Activated naive CD4-positive, alpha-beta T cell (primary cell): ENCODE data around the gene PARD3B.
A peak's percentile ranks its signal among the peaks of the same experiment; 100 is the strongest.

Experiments
- DNase-seq, 4 experiments: peaks; one replicate each; lab custom pipeline; 2025; lab: John Stamatoyannopoulos, UW

PARD3B gene

GRCh38 chr2:205650450-205650849, 1105.2 kb downstream of the PARD3B start:
- DNase-seq: no peak

DNA sequence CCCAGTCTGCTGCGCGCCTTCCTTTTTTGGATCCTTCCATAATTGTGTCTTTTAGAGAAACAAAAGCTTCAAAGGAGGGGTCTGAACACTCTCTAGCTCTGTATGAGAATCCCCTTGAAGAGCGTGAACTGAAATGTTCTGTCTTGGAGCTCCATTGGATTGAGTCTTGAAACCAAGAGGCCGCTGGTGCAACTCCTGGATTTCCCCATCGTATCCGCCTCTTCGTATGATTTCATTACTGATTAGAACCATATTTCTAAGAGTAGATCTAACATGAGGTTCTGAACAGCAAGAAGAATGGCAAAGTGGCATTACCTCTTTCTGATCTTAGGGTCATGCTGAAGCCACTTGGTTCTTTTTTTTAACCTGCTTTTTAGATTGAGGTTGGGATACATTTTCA, 1105.7 kb downstream of the PARD3B start:
- no peak for DNase-seq

DNA sequence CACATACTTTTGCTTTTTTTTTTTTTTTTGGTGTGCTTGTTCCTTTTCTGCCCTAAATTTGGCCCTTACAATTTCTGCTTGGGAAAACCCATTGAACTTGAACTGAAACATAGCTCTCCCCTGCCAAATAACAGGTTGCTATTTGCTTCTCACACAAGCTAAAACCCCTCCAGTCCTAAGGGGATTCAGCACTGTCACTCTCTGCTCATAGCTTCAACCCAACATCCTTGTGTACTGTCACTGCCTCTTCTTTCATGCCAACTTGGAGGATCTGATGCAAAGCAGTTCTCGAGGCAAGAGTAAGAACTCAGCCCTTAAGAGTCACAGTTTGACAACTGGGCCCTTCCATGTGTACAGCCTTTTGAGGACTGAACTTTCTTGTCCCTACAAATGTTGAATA, 1106.4 kb downstream of the PARD3B start:
- DNase-seq: no peak

- DNase-seq: no peak
Measured at GRCh38 chr2:205654878-205655605, 1109.8 kb downstream of the PARD3B start.

DNA sequence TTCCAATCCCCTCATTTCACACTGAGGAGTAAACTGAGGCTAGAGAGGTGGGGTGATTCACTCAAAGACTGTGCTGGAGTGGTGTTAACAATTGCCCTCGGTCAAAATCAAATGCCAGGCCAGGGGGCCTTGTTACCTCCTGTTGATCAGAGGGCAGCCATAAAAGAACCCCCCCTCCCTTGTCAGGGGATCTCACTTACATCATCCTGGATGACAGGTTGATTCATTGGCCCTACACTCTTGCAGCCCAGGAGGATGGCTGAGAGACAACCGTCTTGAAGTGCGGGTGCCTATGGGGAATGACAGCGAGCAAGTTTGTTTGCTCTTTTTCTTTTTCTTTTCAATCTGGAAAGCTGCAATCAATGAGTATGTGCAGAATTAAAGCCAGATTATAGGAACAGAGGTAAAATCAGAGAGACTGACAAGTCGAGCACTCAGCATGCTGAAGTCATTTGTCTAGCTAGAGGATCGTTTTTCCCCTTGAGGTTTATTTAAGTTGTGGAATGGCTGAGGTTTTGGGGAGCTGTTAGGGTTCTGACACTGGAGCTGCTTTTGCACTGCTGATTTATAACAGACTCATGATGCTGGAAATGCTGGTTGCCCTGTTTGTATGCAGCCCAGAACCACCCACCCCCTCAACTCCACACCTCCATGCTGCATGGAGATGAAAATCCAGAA, 1110.6 kb downstream of the PARD3B start:
- DNase-seq: no peak

GRCh38 chr2:205656461-205656860, 1111.2 kb downstream of the PARD3B start:
- DNase-seq: no peak

- DNase-seq: no peak
Measured at GRCh38 chr2:205656941-205657340, 1111.7 kb downstream of the PARD3B start.

DNA sequence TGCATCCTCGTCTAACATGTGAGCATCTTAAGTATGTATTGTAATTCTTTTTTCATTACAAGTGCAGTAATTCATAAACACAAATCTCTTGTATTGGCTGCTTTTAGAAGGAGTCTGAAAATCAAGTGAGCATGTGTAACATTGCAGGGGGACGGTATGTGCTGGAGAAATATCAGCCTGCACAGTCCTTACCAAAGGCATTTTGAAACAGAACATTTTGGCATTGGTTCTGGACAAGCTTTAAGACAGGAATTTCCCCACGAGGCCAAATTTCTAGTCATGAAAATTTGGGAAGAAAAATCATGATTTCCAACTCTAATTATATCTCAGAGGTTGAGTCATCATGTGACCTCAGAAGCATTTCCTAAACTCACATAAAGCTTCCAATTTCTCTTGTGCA, 1112.3 kb downstream of the PARD3B start:
- DNase-seq: no peak

DNA sequence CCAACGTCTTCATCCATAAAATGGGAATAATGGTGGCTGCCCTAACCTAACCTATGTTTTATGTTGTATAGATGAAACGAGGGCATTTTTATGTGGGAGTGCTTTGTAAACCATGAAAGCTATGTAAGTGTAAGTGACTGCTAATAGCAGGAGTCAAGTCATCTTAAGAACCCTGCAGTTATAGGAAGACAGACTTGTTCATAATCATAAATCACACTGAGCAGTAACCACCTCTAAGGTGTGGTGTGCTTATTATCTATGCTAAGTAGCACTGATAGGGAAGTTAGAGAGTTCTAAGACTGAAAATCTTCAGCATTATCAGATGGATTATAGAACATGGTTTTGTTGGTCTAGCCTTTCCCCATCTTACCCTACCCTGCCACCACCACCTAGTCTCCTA, 1112.8 kb downstream of the PARD3B start:
- no peak for DNase-seq

DNA sequence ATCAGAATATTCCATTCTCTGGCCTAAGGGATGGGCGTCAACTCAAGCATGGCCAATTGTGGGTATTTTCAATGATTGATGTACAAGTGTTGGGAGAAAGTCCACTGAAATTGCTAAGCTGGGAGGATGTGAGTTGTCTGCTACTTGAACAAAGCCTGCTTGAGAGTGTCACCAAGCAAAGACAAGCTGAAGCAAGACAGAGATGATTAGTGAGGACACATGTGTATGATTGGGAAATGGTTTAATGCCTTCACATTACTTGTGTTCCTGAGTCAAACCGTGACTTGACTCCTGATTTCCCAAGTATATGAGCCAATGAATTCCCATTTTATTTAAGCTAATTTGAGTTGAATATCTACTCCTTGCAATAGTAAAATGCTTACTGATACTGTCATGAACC, 1113.3 kb downstream of the PARD3B start:
- DNase-seq: no peak

DNA sequence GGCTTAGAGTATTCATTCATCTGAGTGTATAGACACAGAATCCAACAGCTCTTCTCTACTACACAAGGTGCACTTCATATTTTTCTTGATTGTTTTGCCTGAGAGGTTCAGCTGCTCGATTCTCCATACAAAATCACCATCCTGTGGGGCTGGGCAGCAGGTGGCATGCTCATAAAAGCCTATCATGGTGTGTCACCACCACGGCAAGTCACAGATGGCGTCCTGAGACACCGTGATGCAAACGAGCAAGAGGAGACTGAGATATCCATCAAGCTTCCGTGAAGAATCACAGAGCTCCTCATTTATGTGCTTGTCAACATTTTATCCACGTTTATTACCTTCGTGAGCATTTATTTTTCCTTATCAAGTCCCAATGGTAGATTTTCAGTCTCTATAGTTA, 1114.6 kb downstream of the PARD3B start:
- no peak for DNase-seq

DNA sequence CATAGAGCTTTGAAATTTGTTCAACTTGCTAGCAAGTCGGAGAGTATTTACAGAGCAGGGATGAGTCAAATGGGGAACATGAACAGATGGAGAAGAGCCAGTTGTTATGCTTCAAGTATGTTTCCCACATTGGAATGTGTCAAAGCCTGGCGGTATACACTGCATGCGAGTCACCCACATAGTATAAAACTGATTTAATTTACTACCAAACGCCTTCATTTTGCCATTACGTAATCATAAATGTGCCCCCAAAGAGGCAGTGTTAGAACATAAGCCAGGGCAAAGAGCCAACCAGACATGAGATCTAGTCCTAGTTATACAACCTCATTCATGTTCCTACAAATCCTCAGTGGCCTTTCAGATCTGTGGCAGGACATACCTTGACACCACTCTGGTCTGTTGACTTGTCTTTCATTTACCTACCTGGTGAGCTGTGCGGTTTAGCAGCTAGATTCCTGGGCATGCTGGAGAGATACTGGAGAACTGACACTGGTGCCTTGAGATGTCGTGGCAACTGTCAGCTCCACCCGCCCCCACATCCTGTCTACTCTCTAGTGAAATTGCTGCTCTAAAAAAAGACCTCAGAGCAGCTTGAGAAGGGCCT, 1115.3 kb downstream of the PARD3B start:
- peak in 2 of 4 experiments; percentile 3 to 25 for DNase-seq

- no peak for DNase-seq
Measured at GRCh38 chr2:205661281-205661680, 1116.0 kb downstream of the PARD3B start.

DNA sequence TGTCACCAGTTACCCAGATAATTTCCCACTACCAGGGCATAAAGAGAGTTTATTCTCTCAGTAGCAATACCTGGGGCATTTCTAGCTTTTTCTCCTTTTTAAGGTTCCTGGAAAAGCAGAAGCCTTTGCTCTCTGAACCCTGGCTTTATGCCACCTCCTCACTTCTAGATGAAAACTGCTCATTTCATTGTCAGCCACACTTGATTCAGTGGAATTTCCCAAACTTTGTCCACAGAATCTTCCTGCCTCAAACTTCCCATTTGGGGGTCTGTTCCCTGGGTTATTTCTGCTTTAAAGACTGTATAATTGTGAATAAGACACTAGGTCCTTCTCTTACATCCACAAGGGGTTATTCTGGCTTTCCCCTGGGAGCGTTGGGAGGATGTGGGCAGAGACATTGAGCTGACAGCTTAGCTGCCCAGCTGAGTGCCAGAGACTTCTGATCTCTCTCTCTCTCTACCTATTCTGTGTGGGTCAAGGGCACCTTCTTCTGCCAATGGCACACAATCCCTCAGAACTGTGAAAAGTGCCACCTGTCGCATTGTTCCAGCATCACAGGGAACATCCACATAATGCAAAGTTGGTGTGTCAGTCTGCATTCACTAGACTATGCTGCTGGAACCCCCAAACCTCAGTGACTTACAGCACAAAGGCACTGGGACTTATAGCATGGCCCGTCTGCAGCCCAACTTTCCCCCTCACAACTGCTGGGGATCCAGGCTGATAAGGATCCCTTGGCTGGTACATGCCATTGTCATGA, 1117.1 kb downstream of the PARD3B start:
- DNase-seq: no peak

DNA sequence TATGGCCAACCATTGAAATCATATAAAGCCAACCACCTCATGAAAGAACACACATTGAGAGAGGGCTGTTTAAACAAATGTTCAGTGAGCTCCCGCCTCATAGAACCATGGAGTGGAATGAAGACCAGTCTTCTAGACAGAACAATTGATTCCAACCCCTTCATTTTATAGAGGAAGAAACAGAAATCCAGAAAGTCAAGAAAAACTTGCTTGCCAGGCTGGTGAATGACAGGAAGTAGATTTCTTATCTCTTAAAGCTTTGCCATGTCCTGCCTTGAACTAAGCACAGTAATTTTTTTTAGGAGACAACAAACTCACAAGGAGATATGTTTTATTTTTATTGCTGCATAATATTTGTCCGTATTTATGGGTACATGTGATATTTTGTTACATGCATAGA, 1120.5 kb downstream of the PARD3B start:
- DNase-seq: no peak
